ENCODE data around the gene ZMYND11.
"Not testable (repeated sequence)": the region's sequence is repeated elsewhere in the genome, so short reads cannot be mapped to it uniquely, and the experiment has no call there.

ZMYND11 gene

GRCh38 chr10:287026-287709, 151.9 kb downstream of the ZMYND11 start:
- no peak for DNase-seq

- no peak for DNase-seq
Observed at GRCh38 chr10:287814-288213, 152.6 kb downstream of the ZMYND11 start.

- DNase-seq = no peak
Observed at GRCh38 chr10:288316-289200, 153.3 kb downstream of the ZMYND11 start.

- no peak for DNase-seq
Observed at GRCh38 chr10:289581-289980, 154.3 kb downstream of the ZMYND11 start.

- no peak for DNase-seq
Observed at GRCh38 chr10:290026-290725, 154.9 kb downstream of the ZMYND11 start.

- no peak for DNase-seq
Observed at GRCh38 chr10:293636-294035, 158.4 kb downstream of the ZMYND11 start.

- no peak for DNase-seq
Observed at GRCh38 chr10:297567-297966, 162.3 kb downstream of the ZMYND11 start.

GRCh38 chr10:298033-298432, 162.8 kb downstream of the ZMYND11 start:
- no peak for DNase-seq

GRCh38 chr10:299512-299911, 164.3 kb downstream of the ZMYND11 start:
- no peak for DNase-seq

GRCh38 chr10:299969-300368, 164.7 kb downstream of the ZMYND11 start:
- no peak for DNase-seq

GRCh38 chr10:300580-300979, 165.3 kb downstream of the ZMYND11 start:
- DNase-seq = not testable (repeated sequence)

GRCh38 chr10:301536-301935, 166.3 kb downstream of the ZMYND11 start:
- DNase-seq = no peak

Data from inflammatory macrophage treated with lipopolysaccharide for 1 hour (primary cell).